ENCODE data around the gene KLHL2.

DNA sequence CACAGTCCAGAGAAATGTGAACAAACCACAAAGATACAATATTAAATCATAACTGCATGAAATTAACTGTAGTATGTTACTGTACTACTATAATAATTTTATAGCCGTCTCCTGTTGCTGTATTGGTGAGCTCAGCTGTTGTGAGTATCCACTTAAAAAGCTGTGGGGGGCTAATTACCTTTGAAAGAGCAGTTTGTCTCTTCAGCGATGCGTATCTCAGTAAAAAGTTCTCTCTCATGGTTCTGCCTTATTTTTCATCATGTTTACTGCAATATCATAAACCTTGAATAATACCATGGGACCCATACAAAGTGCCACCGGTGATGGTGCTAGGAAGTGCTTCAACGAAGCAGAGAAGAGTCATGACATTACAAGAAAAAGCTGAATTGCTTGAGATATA is 111.7 kb downstream of the KLHL2 start:
- TF ChIP-seq, protein P1, sequence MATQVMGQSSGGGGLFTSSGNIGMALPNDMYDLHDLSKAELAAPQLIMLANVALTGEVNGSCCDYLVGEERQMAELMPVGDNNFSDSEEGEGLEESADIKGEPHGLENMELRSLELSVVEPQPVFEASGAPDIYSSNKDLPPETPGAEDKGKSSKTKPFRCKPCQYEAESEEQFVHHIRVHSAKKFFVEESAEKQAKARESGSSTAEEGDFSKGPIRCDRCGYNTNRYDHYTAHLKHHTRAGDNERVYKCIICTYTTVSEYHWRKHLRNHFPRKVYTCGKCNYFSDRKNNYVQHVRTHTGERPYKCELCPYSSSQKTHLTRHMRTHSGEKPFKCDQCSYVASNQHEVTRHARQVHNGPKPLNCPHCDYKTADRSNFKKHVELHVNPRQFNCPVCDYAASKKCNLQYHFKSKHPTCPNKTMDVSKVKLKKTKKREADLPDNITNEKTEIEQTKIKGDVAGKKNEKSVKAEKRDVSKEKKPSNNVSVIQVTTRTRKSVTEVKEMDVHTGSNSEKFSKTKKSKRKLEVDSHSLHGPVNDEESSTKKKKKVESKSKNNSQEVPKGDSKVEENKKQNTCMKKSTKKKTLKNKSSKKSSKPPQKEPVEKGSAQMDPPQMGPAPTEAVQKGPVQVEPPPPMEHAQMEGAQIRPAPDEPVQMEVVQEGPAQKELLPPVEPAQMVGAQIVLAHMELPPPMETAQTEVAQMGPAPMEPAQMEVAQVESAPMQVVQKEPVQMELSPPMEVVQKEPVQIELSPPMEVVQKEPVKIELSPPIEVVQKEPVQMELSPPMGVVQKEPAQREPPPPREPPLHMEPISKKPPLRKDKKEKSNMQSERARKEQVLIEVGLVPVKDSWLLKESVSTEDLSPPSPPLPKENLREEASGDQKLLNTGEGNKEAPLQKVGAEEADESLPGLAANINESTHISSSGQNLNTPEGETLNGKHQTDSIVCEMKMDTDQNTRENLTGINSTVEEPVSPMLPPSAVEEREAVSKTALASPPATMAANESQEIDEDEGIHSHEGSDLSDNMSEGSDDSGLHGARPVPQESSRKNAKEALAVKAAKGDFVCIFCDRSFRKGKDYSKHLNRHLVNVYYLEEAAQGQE (IDR thresholded peaks at IDR 0.05; ENCODE audit: unreplicated experiment) = no peak
- TF ChIP-seq, protein P2, sequence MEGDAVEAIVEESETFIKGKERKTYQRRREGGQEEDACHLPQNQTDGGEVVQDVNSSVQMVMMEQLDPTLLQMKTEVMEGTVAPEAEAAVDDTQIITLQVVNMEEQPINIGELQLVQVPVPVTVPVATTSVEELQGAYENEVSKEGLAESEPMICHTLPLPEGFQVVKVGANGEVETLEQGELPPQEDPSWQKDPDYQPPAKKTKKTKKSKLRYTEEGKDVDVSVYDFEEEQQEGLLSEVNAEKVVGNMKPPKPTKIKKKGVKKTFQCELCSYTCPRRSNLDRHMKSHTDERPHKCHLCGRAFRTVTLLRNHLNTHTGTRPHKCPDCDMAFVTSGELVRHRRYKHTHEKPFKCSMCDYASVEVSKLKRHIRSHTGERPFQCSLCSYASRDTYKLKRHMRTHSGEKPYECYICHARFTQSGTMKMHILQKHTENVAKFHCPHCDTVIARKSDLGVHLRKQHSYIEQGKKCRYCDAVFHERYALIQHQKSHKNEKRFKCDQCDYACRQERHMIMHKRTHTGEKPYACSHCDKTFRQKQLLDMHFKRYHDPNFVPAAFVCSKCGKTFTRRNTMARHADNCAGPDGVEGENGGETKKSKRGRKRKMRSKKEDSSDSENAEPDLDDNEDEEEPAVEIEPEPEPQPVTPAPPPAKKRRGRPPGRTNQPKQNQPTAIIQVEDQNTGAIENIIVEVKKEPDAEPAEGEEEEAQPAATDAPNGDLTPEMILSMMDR (conservative IDR thresholded peaks at IDR 0.05; ENCODE audit: low read depth in 2 of 2) = no peak
- TF ChIP-seq POLR2AphosphoS5 (IDR thresholded peaks at IDR 0.05; ENCODE audit: low read depth) (no peak), EZH2 (IDR thresholded peaks at IDR 0.05; ENCODE audit: low read depth, unreplicated experiment) (no peak), CREB1 (CRISPR knock-in tag; IDR thresholded peaks at IDR 0.05; ENCODE audit: low read depth) (no peak), EZH2phosphoT487 (IDR thresholded peaks at IDR 0.05; ENCODE audit: unreplicated experiment) (no peak), ZNF114 (CRISPR knock-in tag; IDR thresholded peaks at IDR 0.05) (no peak)

Data from GM23338 (cell line).